Stimulated activated naive CD8-positive, alpha-beta T cell treated with anti-CD3 and anti-CD28 coated beads, Interleukin-15, Interleukin-2, amounts not matched to agents 100 ng/mL and 50 ng/mL, for 24 hours (primary cell): ENCODE results near the gene ITSN2.

Experiments
- H3K27ac Mint-ChIP-seq: one replicate; pipeline ENCODE4 v1.8.0; 2021; ENCODE audit warnings: mild to moderate bottlenecking, mixed read lengths
- H3K27me3 Mint-ChIP-seq: one replicate; pipeline ENCODE4 v1.8.0; 2021; ENCODE audit warnings: mixed read lengths
- H3K36me3 Mint-ChIP-seq: one replicate; pipeline ENCODE4 v1.8.0; 2021; ENCODE audit warnings: low read depth, mixed read lengths
- H3K4me1 Mint-ChIP-seq: one replicate; pipeline ENCODE4 v1.8.0; 2021; ENCODE audit warnings: low read depth, mixed read lengths
- H3K4me3 Mint-ChIP-seq: one replicate; pipeline ENCODE4 v1.8.0; 2021; ENCODE audit warnings: mild to moderate bottlenecking, mixed read lengths
- H3K9me3 Mint-ChIP-seq: one replicate; pipeline ENCODE4 v1.8.0; 2021; ENCODE audit warnings: mixed read lengths

The ITSN2 gene

GRCh38 chr2:24191156-24191555, 169.2 kb downstream of the ITSN2 start:
- H3K4me1 Mint-ChIP-seq = no peaks in the 10 kb centered on the region
- H3K9me3 Mint-ChIP-seq = no peaks in the 10 kb centered on the region
- no peaks in the 10 kb centered on the region for H3K27me3 Mint-ChIP-seq
- H3K27ac Mint-ChIP-seq = no peak overlapping the region
- no peak overlapping the region for H3K4me3 Mint-ChIP-seq
- no peaks in the 10 kb centered on the region for H3K36me3 Mint-ChIP-seq

GRCh38 chr2:24190503-24190902, 169.8 kb downstream of the ITSN2 start:
- no peak overlapping the region for H3K4me3 Mint-ChIP-seq
- H3K9me3 Mint-ChIP-seq = no peaks in the 10 kb centered on the region
- no peaks in the 10 kb centered on the region for H3K36me3 Mint-ChIP-seq
- no peak overlapping the region for H3K27ac Mint-ChIP-seq
- H3K4me1 Mint-ChIP-seq = no peaks in the 10 kb centered on the region
- H3K27me3 Mint-ChIP-seq = no peaks in the 10 kb centered on the region

- Mint-ChIP-seq H3K27me3 (no peaks in the 10 kb centered on the region), H3K4me1 (no peaks in the 10 kb centered on the region), H3K9me3 (no peaks in the 10 kb centered on the region), H3K27ac (no peak overlapping the region), H3K36me3 (no peaks in the 10 kb centered on the region), H3K4me3 (no peak overlapping the region)
Measured at GRCh38 chr2:24189551-24189950, 170.8 kb downstream of the ITSN2 start.

- H3K4me1 Mint-ChIP-seq = no peaks in the 10 kb centered on the region
- H3K27ac Mint-ChIP-seq = no peak overlapping the region
- H3K4me3 Mint-ChIP-seq = no peak overlapping the region
- no peaks in the 10 kb centered on the region for H3K9me3 Mint-ChIP-seq
- H3K27me3 Mint-ChIP-seq = no peaks in the 10 kb centered on the region
- no peaks in the 10 kb centered on the region for H3K36me3 Mint-ChIP-seq
Measured at GRCh38 chr2:24183366-24184069, 176.8 kb downstream of the ITSN2 start.

- no peak overlapping the region for H3K27ac Mint-ChIP-seq
- H3K4me3 Mint-ChIP-seq = no peak overlapping the region
- no peaks in the 10 kb centered on the region for H3K36me3 Mint-ChIP-seq
- no peaks in the 10 kb centered on the region for H3K4me1 Mint-ChIP-seq
- H3K9me3 Mint-ChIP-seq = no peaks in the 10 kb centered on the region
- H3K27me3 Mint-ChIP-seq = no peaks in the 10 kb centered on the region
Measured at GRCh38 chr2:24182507-24182906, 177.8 kb downstream of the ITSN2 start.

GRCh38 chr2:24181849-24182248, 178.5 kb downstream of the ITSN2 start:
- H3K9me3 Mint-ChIP-seq = no peaks in the 10 kb centered on the region
- H3K36me3 Mint-ChIP-seq = no peaks in the 10 kb centered on the region
- no peak overlapping the region for H3K4me3 Mint-ChIP-seq
- no peaks in the 10 kb centered on the region for H3K27me3 Mint-ChIP-seq
- H3K4me1 Mint-ChIP-seq = no peaks in the 10 kb centered on the region
- no peak overlapping the region for H3K27ac Mint-ChIP-seq

- H3K4me1 Mint-ChIP-seq = no peaks in the 10 kb centered on the region
- H3K27ac Mint-ChIP-seq = no peak overlapping the region
- H3K4me3 Mint-ChIP-seq = no peak overlapping the region
- no peaks in the 10 kb centered on the region for H3K27me3 Mint-ChIP-seq
- no peaks in the 10 kb centered on the region for H3K9me3 Mint-ChIP-seq
- no peaks in the 10 kb centered on the region for H3K36me3 Mint-ChIP-seq
Measured at GRCh38 chr2:24179683-24180082, 180.7 kb downstream of the ITSN2 start.

- Mint-ChIP-seq H3K36me3 (no peaks in the 10 kb centered on the region), H3K27ac (no peak overlapping the region), H3K9me3 (no peaks in the 10 kb centered on the region), H3K27me3 (peaks cover 10% of the 10 kb centered on the region), H3K4me3 (no peak overlapping the region), H3K4me1 (no peaks in the 10 kb centered on the region)
Measured at GRCh38 chr2:24176326-24176725, 184.0 kb downstream of the ITSN2 start.

GRCh38 chr2:24175631-24176187, 184.6 kb downstream of the ITSN2 start:
- Mint-ChIP-seq H3K4me3 (no peak overlapping the region), H3K36me3 (no peaks in the 10 kb centered on the region), H3K4me1 (no peaks in the 10 kb centered on the region), H3K27ac (no peak overlapping the region), H3K27me3 (peaks cover 10% of the 10 kb centered on the region), H3K9me3 (no peaks in the 10 kb centered on the region)

- peaks cover 10% of the 10 kb centered on the region for H3K27me3 Mint-ChIP-seq
- no peaks in the 10 kb centered on the region for H3K4me1 Mint-ChIP-seq
- no peaks in the 10 kb centered on the region for H3K9me3 Mint-ChIP-seq
- H3K4me3 Mint-ChIP-seq = no peak within 1 kb of the TSS
- no peak within 1 kb of the TSS for H3K27ac Mint-ChIP-seq
- H3K36me3 Mint-ChIP-seq = no peaks in the 10 kb centered on the region
Measured at GRCh38 chr2:24174851-24175277, 185.5 kb downstream of the ITSN2 start, which contains the start of gene FAM228A. Gene FAM228A, plus strand, starts transcription at chr2:24175053. Its CDS starts 428 bp downstream, at chr2:24175481.

- H3K27me3 Mint-ChIP-seq = peaks cover 6% of the 10 kb centered on the region
- H3K9me3 Mint-ChIP-seq = no peaks in the 10 kb centered on the region
- no peaks in the 10 kb centered on the region for H3K4me1 Mint-ChIP-seq
- H3K36me3 Mint-ChIP-seq = no peaks in the 10 kb centered on the region
- H3K4me3 Mint-ChIP-seq = no peak overlapping the region
- H3K27ac Mint-ChIP-seq = no peak overlapping the region
Measured at GRCh38 chr2:24169023-24169422, 191.3 kb downstream of the ITSN2 start.

- H3K9me3 Mint-ChIP-seq = no peaks in the 10 kb centered on the region
- no peaks in the 10 kb centered on the region for H3K27me3 Mint-ChIP-seq
- H3K4me3 Mint-ChIP-seq = no peak overlapping the region
- no peaks in the 10 kb centered on the region for H3K4me1 Mint-ChIP-seq
- no peak overlapping the region for H3K27ac Mint-ChIP-seq
- no peaks in the 10 kb centered on the region for H3K36me3 Mint-ChIP-seq
Measured at GRCh38 chr2:24164416-24164973, 195.8 kb downstream of the ITSN2 start.

- Mint-ChIP-seq H3K4me1 (no peaks in the 10 kb centered on the region), H3K4me3 (no peak overlapping the region), H3K9me3 (no peaks in the 10 kb centered on the region), H3K27me3 (no peaks in the 10 kb centered on the region), H3K27ac (no peak overlapping the region), H3K36me3 (no peaks in the 10 kb centered on the region)
Measured at GRCh38 chr2:24163601-24164000, 196.7 kb downstream of the ITSN2 start.

GRCh38 chr2:24163186-24163585, 197.2 kb downstream of the ITSN2 start:
- H3K27ac Mint-ChIP-seq = no peak overlapping the region
- H3K36me3 Mint-ChIP-seq = no peaks in the 10 kb centered on the region
- H3K4me3 Mint-ChIP-seq = no peak overlapping the region
- no peaks in the 10 kb centered on the region for H3K27me3 Mint-ChIP-seq
- no peaks in the 10 kb centered on the region for H3K4me1 Mint-ChIP-seq
- H3K9me3 Mint-ChIP-seq = no peaks in the 10 kb centered on the region

- no peaks in the 10 kb centered on the region for H3K36me3 Mint-ChIP-seq
- no peak overlapping the region for H3K27ac Mint-ChIP-seq
- no peaks in the 10 kb centered on the region for H3K27me3 Mint-ChIP-seq
- no peak overlapping the region for H3K4me3 Mint-ChIP-seq
- H3K4me1 Mint-ChIP-seq = no peaks in the 10 kb centered on the region
- H3K9me3 Mint-ChIP-seq = no peaks in the 10 kb centered on the region
Measured at GRCh38 chr2:24162494-24162893, 197.8 kb downstream of the ITSN2 start.

GRCh38 chr2:24160761-24161160, 199.6 kb downstream of the ITSN2 start:
- no peaks in the 10 kb centered on the region for H3K9me3 Mint-ChIP-seq
- no peaks in the 10 kb centered on the region for H3K36me3 Mint-ChIP-seq
- H3K4me3 Mint-ChIP-seq = no peak overlapping the region
- no peaks in the 10 kb centered on the region for H3K27me3 Mint-ChIP-seq
- no peak overlapping the region for H3K27ac Mint-ChIP-seq
- H3K4me1 Mint-ChIP-seq = no peaks in the 10 kb centered on the region
